Coronary artery (tissue), 2 donors: Measurements from ENCODE around the gene WDR86.

ENCODE experiments used
- DNase-seq: peaks from one replicate; pipeline ENCODE4 v3.0.0-alpha.2; 2017; ENCODE audit warnings: low spot score
- H3K27ac ChIP-seq, 2 donors: fragments of 200-600 bp; sonication (generic); one replicate each; pipeline ENCODE4 v1.5.1; 2016 to 2019
- H3K4me3 ChIP-seq: fragments of 200-600 bp; sonication (generic); 2 replicates; pipeline ENCODE4 v1.5.1; 2016; ENCODE audit warnings: mild to moderate bottlenecking, moderate library complexity
- CTCF ChIP-seq: fragments of 200-600 bp; sonication (generic); IDR thresholded peaks from one replicate; pipeline ENCODE4 v1.5.1; 2019; ENCODE audit warnings: antibody characterized with exemption

The WDR86 gene

GRCh38 chr7:151377406-151377805, 32.4 kb downstream of the WDR86 start:
- H3K4me3 ChIP-seq, result no peak overlapping the region
- no peak overlapping the region for H3K27ac ChIP-seq
- no peak for DNase-seq
- no peak for TF ChIP-seq CTCF

- no peak for DNase-seq
- Histone ChIP-seq H3K4me3 (no peak overlapping the region), H3K27ac (no peak overlapping the region)
- no peak for TF ChIP-seq CTCF
Measured at GRCh38 chr7:151376218-151376902, 33.5 kb downstream of the WDR86 start.

GRCh38 chr7:151375530-151376217, 34.2 kb downstream of the WDR86 start:
- Histone ChIP-seq H3K4me3 (no peak overlapping the region), H3K27ac (no peak overlapping the region)
- DNase-seq, result no peak
- TF ChIP-seq CTCF, result no peak

- H3K27ac ChIP-seq, result no peak overlapping the region
- peak; percentile 68 for DNase-seq
- no peak overlapping the region for H3K4me3 ChIP-seq
- TF ChIP-seq CTCF, result no peak
Measured at GRCh38 chr7:151374726-151375125, 35.1 kb downstream of the WDR86 start.

- H3K4me3 ChIP-seq, result no peak overlapping the region
- TF ChIP-seq CTCF, result no peak
- no peak overlapping the region for H3K27ac ChIP-seq
- DNase-seq, result no peak
Measured at GRCh38 chr7:151374139-151374538, 35.7 kb downstream of the WDR86 start.

- TF ChIP-seq CTCF, result no peak
- no peak overlapping the region for H3K27ac ChIP-seq
- H3K4me3 ChIP-seq, result no peak overlapping the region
- no peak for DNase-seq
Measured at GRCh38 chr7:151373599-151373998, 36.2 kb downstream of the WDR86 start.
